Panc1 (cell line): ENCODE results near the gene KLHL41. TPM values are rescaled to one million over a fixed set of nuclear protein-coding genes. Genes with fewer than 3 reads are reported as not detected.

Experiments used
- ATAC-seq: fragments of 200-7000 bp; cut with Tn5 transposase; 2 replicates; pipeline ENCODE4 v1.9.1; 2020; ENCODE audit warnings: mild to moderate bottlenecking, moderate library complexity
- BruUV-seq: library from RNA; stranded (reverse); fragments of 400-500 nt; replicated peaks from 2 replicates; lab custom pipeline; 2021; lab: Mats Ljungman, UMichigan
- CTCF ChIA-PET: fragments of 300-600 bp; sonication (Branson Sonifier 250); formaldehyde crosslinking; loops from one replicate; lab custom pipeline; 2022; ENCODE audit warnings: antibody characterized with exemption; lab: Charles Lee
- POLR2A ChIA-PET: fragments of 300-600 bp; sonication (Branson Sonifier 250); formaldehyde crosslinking; loops from one replicate; lab custom pipeline; 2022; ENCODE audit warnings: antibody characterized with exemption; lab: Charles Lee
- DNase-seq: peaks from one replicate; pipeline ENCODE4 v3.0.0-alpha.2; 2010; ENCODE audit warnings: low read depth, low spot score
- H3K27ac ChIP-seq: 2 replicates; pipeline ENCODE4 v1.5.1; 2011; ENCODE audit warnings: mild to moderate bottlenecking, low read length, inconsistent platforms
- H3K27me3 ChIP-seq: fragments of 200-500 bp; sonication (Bioruptor generic); 2 replicates; pipeline ENCODE4 v1.6.0; 2014; ENCODE audit warnings: low read length, inconsistent platforms; ENCODE audit not compliant: control insufficient read depth, insufficient read depth
- H3K36me3 ChIP-seq: fragments of 200-500 bp; sonication (Bioruptor generic); 2 replicates; pipeline ENCODE4 v1.5.1; 2014; ENCODE audit warnings: inconsistent platforms, mild to moderate bottlenecking, low read length, moderate library complexity; ENCODE audit not compliant: control insufficient read depth, insufficient read depth
- H3K4me1 ChIP-seq: 2 replicates; pipeline ENCODE4 v1.5.1; 2011; ENCODE audit warnings: inconsistent platforms, mild to moderate bottlenecking, low read length, moderate library complexity; ENCODE audit not compliant: control insufficient read depth, insufficient read depth
- H3K4me3 ChIP-seq, 2 experiments: 2 replicates each; pipeline ENCODE4 v1.5.1; 2011 to 2012; ENCODE audit warnings: low read depth in 2 of 2, low read length in 2 of 2, mild to moderate bottlenecking in 2 of 2, inconsistent platforms in 1 of 2, moderate library complexity in 1 of 2
- H3K9me3 ChIP-seq: fragments of 200-500 bp; sonication (Bioruptor generic); 2 replicates; pipeline ENCODE4 v1.5.1; 2014; ENCODE audit warnings: low read depth, mild to moderate bottlenecking, inconsistent platforms, low read length, moderate library complexity; ENCODE audit not compliant: control insufficient read depth, insufficient read depth
- CTCF ChIP-seq: fragments of 450-650 bp; IDR thresholded peaks from 2 replicates; pipeline ENCODE4 v1.5.1; 2017; ENCODE audit warnings: mild to moderate bottlenecking
- POLR2AphosphoS5 ChIP-seq: IDR thresholded peaks from 2 replicates; pipeline ENCODE4 v1.6.1; 2012; ENCODE audit warnings: mild to moderate bottlenecking, low read depth, low read length, moderate library complexity
- SIN3A ChIP-seq: IDR thresholded peaks from 2 replicates; pipeline ENCODE4 v1.6.1; 2012; ENCODE audit warnings: low read depth, mild to moderate bottlenecking, low read length, moderate library complexity, borderline replicate concordance; ENCODE audit not compliant: insufficient read depth
- TCF7L2 ChIP-seq: IDR thresholded peaks from 2 replicates; pipeline ENCODE4 v1.6.1; 2011; ENCODE audit warnings: mild to moderate bottlenecking, low read depth, low read length, inconsistent platforms
- in situ Hi-C: cut with HindIII; loops from 2 replicates; pipeline ENCODE4 v1.10.0; 2016; ENCODE audit warnings: low sequenced_read_pairs, low pct_unique_long_range_greater_than_20kb
- intact Hi-C: fragments of 100-400 bp; cut with micrococcal nuclease; formaldehyde crosslinking; loops from one replicate; pipeline ENCODE4 v1.10.0; 2022; ENCODE audit not compliant: unreplicated experiment
- total RNA-seq: library from RNA; stranded (reverse); gene quantifications from one replicate; pipeline ENCODE4 v1.2.1, GENCODE V29; 2021; ENCODE audit not compliant: unreplicated experiment
- TF ChIP-seq, protein P1 (sequence below), 2 experiments: IDR thresholded peaks; 2 replicates each; pipeline ENCODE4 v1.6.1; 2011 to 2012; ENCODE audit warnings: low read depth in 2 of 2, control low read depth in 1 of 2, low read length in 1 of 2, mild to moderate bottlenecking in 1 of 2, moderate library complexity in 1 of 2; ENCODE audit not compliant: insufficient read depth in 1 of 2

The KLHL41 gene
- total RNA-seq, 1 experiment from 2014 or later = 0.72 TPM

DNA sequence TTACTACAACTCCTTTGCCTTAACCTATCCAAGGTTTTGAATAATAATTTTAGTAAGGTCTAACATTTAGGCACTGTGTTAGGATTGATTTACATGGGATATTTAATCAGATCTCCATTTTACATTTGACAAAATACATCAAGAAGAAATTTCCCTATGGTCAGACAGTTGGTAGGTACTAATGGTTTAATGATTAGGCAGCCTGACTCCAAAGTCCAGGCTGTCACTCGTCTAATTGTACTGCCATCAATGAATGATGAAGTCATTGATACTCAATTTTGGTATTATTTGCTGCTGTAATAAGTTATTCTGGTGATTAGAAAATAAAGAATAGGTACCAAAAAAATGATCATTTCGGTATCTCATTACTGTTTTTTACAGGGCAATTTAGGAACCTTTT is 16.1 kb upstream of the KLHL41 start:
- ChIA-PET POLR2A (no interaction called here), CTCF (no interaction called here)
- BruUV-seq = no TSS peak
- no peak for ATAC-seq
- in situ Hi-C loops (no loop called here), intact Hi-C loops (no loop called here)
- Histone ChIP-seq H3K4me3 (no peak overlapping the region), H3K36me3 (no peaks in the 10 kb centered on the region), H3K27me3 (no peaks in the 10 kb centered on the region), H3K4me1 (no peaks in the 10 kb centered on the region), H3K27ac (no peak overlapping the region), H3K9me3 (no peaks in the 10 kb centered on the region)
- no peak for DNase-seq
- TF ChIP-seq SIN3A (no peak), CTCF (no peak), POLR2AphosphoS5 (no peak), TCF7L2 (no peak)
- TF ChIP-seq, protein P1, sequence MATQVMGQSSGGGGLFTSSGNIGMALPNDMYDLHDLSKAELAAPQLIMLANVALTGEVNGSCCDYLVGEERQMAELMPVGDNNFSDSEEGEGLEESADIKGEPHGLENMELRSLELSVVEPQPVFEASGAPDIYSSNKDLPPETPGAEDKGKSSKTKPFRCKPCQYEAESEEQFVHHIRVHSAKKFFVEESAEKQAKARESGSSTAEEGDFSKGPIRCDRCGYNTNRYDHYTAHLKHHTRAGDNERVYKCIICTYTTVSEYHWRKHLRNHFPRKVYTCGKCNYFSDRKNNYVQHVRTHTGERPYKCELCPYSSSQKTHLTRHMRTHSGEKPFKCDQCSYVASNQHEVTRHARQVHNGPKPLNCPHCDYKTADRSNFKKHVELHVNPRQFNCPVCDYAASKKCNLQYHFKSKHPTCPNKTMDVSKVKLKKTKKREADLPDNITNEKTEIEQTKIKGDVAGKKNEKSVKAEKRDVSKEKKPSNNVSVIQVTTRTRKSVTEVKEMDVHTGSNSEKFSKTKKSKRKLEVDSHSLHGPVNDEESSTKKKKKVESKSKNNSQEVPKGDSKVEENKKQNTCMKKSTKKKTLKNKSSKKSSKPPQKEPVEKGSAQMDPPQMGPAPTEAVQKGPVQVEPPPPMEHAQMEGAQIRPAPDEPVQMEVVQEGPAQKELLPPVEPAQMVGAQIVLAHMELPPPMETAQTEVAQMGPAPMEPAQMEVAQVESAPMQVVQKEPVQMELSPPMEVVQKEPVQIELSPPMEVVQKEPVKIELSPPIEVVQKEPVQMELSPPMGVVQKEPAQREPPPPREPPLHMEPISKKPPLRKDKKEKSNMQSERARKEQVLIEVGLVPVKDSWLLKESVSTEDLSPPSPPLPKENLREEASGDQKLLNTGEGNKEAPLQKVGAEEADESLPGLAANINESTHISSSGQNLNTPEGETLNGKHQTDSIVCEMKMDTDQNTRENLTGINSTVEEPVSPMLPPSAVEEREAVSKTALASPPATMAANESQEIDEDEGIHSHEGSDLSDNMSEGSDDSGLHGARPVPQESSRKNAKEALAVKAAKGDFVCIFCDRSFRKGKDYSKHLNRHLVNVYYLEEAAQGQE (IDR thresholded peaks at IDR 0.05; ENCODE audit: insufficient read depth in 1 of 2, low read depth in 2 of 2, low read length in 1 of 2) = no peak

- TF ChIP-seq CTCF = no peak
- TF ChIP-seq POLR2AphosphoS5 = no peak
- TF ChIP-seq, protein P1 (IDR thresholded peaks at IDR 0.05; ENCODE audit: insufficient read depth in 1 of 2, low read depth in 2 of 2, low read length in 1 of 2) = no peak
- ATAC-seq (no peak), DNase-seq (no peak)
- CTCF ChIA-PET = no interaction called here
- in situ Hi-C loops (no loop called here), intact Hi-C loops (no loop called here)
- Histone ChIP-seq H3K36me3 (no peaks in the 10 kb centered on the region), H3K4me3 (no peak overlapping the region), H3K27me3 (no peaks in the 10 kb centered on the region), H3K27ac (no peak overlapping the region), H3K4me1 (no peaks in the 10 kb centered on the region), H3K9me3 (no peaks in the 10 kb centered on the region)
- no TSS peak for BruUV-seq
- POLR2A ChIA-PET = no interaction called here
Observed at GRCh38 chr2:169495310-169495928, 14.1 kb upstream of the KLHL41 start.
